Activated T-helper 1 cell treated with Interleukin-2 at 50 U/mL for 16 hours (primary cell): ENCODE data around the gene PDCD2L.
"Not testable (repeated sequence)": the region's sequence is repeated elsewhere in the genome, so short reads cannot be mapped to it uniquely, and the experiment has no call there.

ENCODE experiments used
- DNase-seq: peaks from one replicate; pipeline ENCODE4 v3.0.0-alpha.2; 2020; ENCODE audit warnings: low read depth

PDCD2L gene

GRCh38 chr19:34404109-34404909 lies at the start of gene PDCD2L:
Gene PDCD2L (plus strand): TSS chr19:34404399. CDS start chr19:34404431, 32 bp downstream.
- peak; percentile 84 for DNase-seq

GRCh38 chr19:34355201-34355600 lies 49.0 kb upstream of the PDCD2L start:
- no peak for DNase-seq

GRCh38 chr19:34356875-34357274 lies 47.3 kb upstream of the PDCD2L start:
- DNase-seq: no peak

GRCh38 chr19:34357431-34357830 lies 46.8 kb upstream of the PDCD2L start:
- no peak for DNase-seq

GRCh38 chr19:34359140-34359953 lies 44.9 kb upstream of the PDCD2L start:
- DNase-seq: peak; percentile 93

- DNase-seq: no peak
Observed at GRCh38 chr19:34359954-34360315, 44.3 kb upstream of the PDCD2L start.

GRCh38 chr19:34360354-34360909 lies 43.8 kb upstream of the PDCD2L start:
- no peak for DNase-seq

- no peak for DNase-seq
Observed at GRCh38 chr19:34362679-34363069, 41.5 kb upstream of the PDCD2L start.

GRCh38 chr19:34363094-34363493 lies 41.1 kb upstream of the PDCD2L start:
- DNase-seq: no peak

- no peak for DNase-seq
Observed at GRCh38 chr19:34363930-34364329, 40.3 kb upstream of the PDCD2L start.

- no peak for DNase-seq
Observed at GRCh38 chr19:34364462-34364829, 39.8 kb upstream of the PDCD2L start.

- DNase-seq: peak; percentile 58
Observed at GRCh38 chr19:34364830-34365462, 39.3 kb upstream of the PDCD2L start, which contains the start of gene GPI. Gene GPI (plus strand): TSS chr19:34365196. CDS start chr19:34365267, 71 bp downstream.

GRCh38 chr19:34365463-34366401 lies 38.5 kb upstream of the PDCD2L start:
- no peak for DNase-seq

- no peak for DNase-seq
Observed at GRCh38 chr19:34366738-34367623, 37.2 kb upstream of the PDCD2L start.

- DNase-seq: no peak
Observed at GRCh38 chr19:34367624-34367957, 36.6 kb upstream of the PDCD2L start.

GRCh38 chr19:34368338-34368737 lies 35.9 kb upstream of the PDCD2L start:
- no peak for DNase-seq

- not testable (repeated sequence) for DNase-seq
Observed at GRCh38 chr19:34369166-34369565, 35.0 kb upstream of the PDCD2L start.

GRCh38 chr19:34370117-34370516 lies 34.1 kb upstream of the PDCD2L start:
- DNase-seq: no peak

- no peak for DNase-seq
Observed at GRCh38 chr19:34370983-34371382, 33.2 kb upstream of the PDCD2L start.

GRCh38 chr19:34373601-34374288 lies 30.5 kb upstream of the PDCD2L start:
- no peak for DNase-seq
